ENCODE results near the gene ZNF385D.

The ZNF385D gene

DNA sequence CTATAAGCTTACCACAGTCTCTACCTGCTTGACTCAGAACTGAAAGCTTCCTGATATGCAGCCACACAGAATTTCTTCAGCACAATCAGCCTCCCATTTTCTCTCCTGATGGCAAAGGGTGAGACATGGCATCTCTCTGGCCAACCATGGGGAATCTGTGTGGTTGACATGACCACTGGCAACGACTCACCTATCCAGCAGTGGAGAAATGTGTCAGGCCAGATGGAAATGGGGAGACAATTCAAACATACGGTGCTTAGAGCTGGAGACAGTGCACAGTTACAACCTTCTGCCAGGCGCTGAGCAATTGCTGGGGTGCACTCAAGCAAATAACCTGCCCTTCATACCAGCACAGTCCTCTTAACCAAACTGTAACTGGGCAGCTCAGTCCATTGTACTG, 3.6 kb downstream of the ZNF385D start:
- TF ChIP-seq, protein P1, sequence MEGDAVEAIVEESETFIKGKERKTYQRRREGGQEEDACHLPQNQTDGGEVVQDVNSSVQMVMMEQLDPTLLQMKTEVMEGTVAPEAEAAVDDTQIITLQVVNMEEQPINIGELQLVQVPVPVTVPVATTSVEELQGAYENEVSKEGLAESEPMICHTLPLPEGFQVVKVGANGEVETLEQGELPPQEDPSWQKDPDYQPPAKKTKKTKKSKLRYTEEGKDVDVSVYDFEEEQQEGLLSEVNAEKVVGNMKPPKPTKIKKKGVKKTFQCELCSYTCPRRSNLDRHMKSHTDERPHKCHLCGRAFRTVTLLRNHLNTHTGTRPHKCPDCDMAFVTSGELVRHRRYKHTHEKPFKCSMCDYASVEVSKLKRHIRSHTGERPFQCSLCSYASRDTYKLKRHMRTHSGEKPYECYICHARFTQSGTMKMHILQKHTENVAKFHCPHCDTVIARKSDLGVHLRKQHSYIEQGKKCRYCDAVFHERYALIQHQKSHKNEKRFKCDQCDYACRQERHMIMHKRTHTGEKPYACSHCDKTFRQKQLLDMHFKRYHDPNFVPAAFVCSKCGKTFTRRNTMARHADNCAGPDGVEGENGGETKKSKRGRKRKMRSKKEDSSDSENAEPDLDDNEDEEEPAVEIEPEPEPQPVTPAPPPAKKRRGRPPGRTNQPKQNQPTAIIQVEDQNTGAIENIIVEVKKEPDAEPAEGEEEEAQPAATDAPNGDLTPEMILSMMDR (IDR thresholded peaks at IDR 0.05; ENCODE audit: low read depth, low read length) = no peak
- Histone ChIP-seq H3K4me1 (no peaks in the 10 kb centered on the region), H3K27me3 (no peaks in the 10 kb centered on the region), H3K36me3 (no peaks in the 10 kb centered on the region), H3K9me3 (no peaks in the 10 kb centered on the region), H3K4me3 (ENCODE audit: low read depth, low read length) (no peak overlapping the region)
- no peak for DNase-seq

DNA sequence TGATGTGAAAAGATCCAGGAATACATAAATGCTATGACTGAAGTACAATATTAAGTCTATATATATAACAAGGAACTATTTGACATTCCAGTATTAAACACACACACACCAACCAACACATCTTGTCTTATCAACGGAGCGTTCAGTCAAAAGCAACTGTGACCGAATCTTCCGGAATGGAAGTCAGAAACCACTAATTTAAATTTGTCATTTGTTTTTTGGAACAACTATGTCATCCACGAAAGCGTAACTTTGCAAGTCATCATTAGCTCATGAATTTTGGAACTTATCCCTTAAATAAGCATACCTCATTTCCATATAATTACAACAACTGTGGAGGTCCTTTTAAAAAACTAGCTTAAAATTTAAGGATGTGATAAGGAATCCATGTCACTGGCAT, 5.0 kb downstream of the ZNF385D start:
- no peak for DNase-seq
- Histone ChIP-seq H3K4me1 (no peaks in the 10 kb centered on the region), H3K27me3 (no peaks in the 10 kb centered on the region), H3K36me3 (no peaks in the 10 kb centered on the region), H3K9me3 (no peaks in the 10 kb centered on the region), H3K4me3 (ENCODE audit: low read depth, low read length) (no peak overlapping the region)
- TF ChIP-seq, protein P1 (IDR thresholded peaks at IDR 0.05; ENCODE audit: low read depth, low read length) = no peak

DNA sequence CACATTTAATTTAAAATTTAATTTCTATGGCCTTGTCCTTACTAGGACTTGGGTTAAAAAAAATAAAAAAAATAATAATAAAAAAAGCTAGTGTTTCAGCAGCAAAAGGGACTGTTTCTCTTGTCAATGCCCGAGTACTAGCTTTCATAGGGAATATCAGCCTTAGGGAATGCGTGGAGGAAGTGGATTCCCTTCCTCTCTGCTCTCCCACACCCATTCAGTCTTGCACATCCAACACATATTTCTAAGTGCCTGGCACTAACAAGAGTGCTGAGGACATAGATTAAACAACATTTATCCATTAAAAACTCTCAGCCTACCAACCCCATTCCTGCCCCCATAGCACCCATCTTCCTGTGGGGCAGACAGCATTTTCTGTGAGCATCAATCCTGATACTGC, 6.2 kb downstream of the ZNF385D start:
- TF ChIP-seq, protein P1 (IDR thresholded peaks at IDR 0.05; ENCODE audit: low read depth, low read length) = no peak
- no peaks in the 10 kb centered on the region for H3K9me3 ChIP-seq
- no peak overlapping the region for H3K4me3 ChIP-seq (ENCODE audit: low read depth, low read length)
- H3K4me1 ChIP-seq = no peaks in the 10 kb centered on the region
- no peaks in the 10 kb centered on the region for H3K27me3 ChIP-seq
- no peaks in the 10 kb centered on the region for H3K36me3 ChIP-seq
- no peak for DNase-seq

DNA sequence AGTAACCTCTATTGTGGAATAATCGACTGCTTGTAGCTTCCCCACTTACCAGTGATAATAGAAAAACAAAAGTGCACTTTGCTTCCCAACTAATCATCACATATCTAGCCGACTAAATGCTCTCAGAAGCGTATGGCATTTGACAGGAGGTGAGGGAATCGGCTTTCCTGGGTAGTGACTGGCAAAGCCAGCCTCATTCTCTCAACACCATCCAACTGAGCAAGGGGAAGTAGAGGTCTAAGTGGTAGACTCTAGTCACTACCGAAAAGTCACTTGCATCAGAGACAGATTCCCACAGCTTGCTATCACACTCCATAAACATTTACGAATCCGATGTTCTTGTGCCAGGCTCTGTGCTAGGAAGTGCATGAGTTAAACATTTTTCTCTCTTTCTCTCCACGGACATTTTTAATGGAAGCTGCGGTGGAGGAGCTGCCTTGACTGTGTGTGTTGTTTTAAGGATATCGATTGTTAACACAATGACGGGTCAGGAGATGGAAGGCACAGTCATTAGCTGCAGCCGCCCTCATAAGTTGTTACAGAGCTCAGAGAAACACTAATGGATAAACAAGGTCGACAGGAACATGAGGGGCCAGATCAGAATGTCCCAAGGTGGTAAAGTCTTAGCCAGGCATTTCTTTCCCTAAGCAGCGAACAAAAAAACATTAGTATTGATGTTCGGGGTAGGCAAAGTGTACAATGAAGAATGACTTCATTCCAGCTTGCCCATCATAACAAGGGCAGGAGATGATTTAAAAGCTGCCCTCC, 11.9 kb downstream of the ZNF385D start:
- no peak for DNase-seq
- TF ChIP-seq, protein P1 (IDR thresholded peaks at IDR 0.05; ENCODE audit: low read depth, low read length) = no peak
- no peaks in the 10 kb centered on the region for H3K36me3 ChIP-seq
- H3K9me3 ChIP-seq = no peaks in the 10 kb centered on the region
- no peaks in the 10 kb centered on the region for H3K4me1 ChIP-seq
- no peak overlapping the region for H3K4me3 ChIP-seq (ENCODE audit: low read depth, low read length)
- no peaks in the 10 kb centered on the region for H3K27me3 ChIP-seq

DNA sequence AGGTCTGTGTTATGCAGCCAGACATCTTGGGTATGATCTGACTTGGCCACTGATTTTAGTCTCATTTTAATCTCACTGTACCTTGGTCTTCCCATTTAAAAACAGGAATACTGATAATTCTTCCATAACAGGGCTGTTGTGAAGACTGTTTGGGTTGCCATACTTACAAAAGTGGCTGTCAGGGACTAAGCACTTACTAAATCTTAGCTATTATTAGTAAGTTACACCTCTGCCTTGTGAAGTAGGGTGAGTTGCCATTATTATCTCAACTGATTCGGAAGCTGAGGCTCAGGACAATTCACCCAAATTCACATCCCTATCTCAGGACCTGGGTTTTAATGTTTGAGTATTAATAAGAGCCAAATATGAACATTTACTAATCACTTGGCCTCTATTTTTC, 12.7 kb downstream of the ZNF385D start:
- no peak for DNase-seq
- TF ChIP-seq, protein P1 (IDR thresholded peaks at IDR 0.05; ENCODE audit: low read depth, low read length) = no peak
- H3K4me3 ChIP-seq (ENCODE audit: low read depth, low read length) = no peak overlapping the region
- no peaks in the 10 kb centered on the region for H3K9me3 ChIP-seq
- H3K4me1 ChIP-seq = no peaks in the 10 kb centered on the region
- H3K27me3 ChIP-seq = no peaks in the 10 kb centered on the region
- H3K36me3 ChIP-seq = no peaks in the 10 kb centered on the region

DNA sequence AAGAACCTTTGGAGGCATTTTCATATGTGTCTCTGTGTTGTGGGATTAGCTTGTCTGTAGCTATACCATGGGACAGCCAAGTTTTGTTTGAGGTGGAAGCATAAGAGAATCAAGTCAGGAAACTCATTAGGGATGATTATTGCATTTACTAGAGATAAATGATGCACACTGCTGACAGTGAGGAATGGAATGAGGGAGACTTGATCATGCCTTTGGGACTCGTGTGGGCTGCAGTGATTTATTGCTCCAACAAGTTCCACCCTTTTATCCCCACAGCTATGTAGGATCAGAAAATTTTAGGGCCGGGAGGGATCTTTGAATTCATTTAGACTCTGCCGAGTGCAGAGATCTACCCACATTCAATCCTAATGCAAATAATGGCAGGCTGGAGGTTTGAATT, 16.3 kb downstream of the ZNF385D start:
- Histone ChIP-seq H3K27me3 (no peaks in the 10 kb centered on the region), H3K36me3 (no peaks in the 10 kb centered on the region), H3K4me1 (no peaks in the 10 kb centered on the region), H3K9me3 (no peaks in the 10 kb centered on the region), H3K4me3 (ENCODE audit: low read depth, low read length) (no peak overlapping the region)
- DNase-seq = no peak
- TF ChIP-seq, protein P1 (IDR thresholded peaks at IDR 0.05; ENCODE audit: low read depth, low read length) = no peak
